GM12878 (cell line): ENCODE measurements around the gene BRME1. TPM values are rescaled to one million over a fixed set of nuclear protein-coding genes. Genes with fewer than 3 reads are reported as not detected.

Source experiments
- ATF7 ChIP-seq: fragments of 450-650 bp; IDR thresholded peaks from 2 replicates; pipeline ENCODE4 v1.6.1; 2016; ENCODE audit warnings: low read depth, mild to moderate bottlenecking
- CBX5 ChIP-seq: sonication (generic); IDR thresholded peaks from 2 replicates; pipeline ENCODE4 v1.6.1; 2016; ENCODE audit warnings: low read depth, moderate library complexity, mild to moderate bottlenecking, inconsistent platforms
- CHD1 ChIP-seq: IDR thresholded peaks from 2 replicates; pipeline ENCODE4 v1.6.1; 2012; ENCODE audit warnings: low read depth, low read length, improper control_type of control experiment
- ELK1 ChIP-seq: IDR thresholded peaks from 2 replicates; pipeline ENCODE4 v1.6.1; 2012; ENCODE audit warnings: low read depth, low read length, improper control_type of control experiment
- FOS ChIP-seq: IDR thresholded peaks from 3 replicates; pipeline ENCODE4 v1.6.1; 2011; ENCODE audit warnings: borderline replicate concordance; ENCODE audit not compliant: insufficient read length; ENCODE audit errors: extremely low read depth
- JUNB ChIP-seq: IDR thresholded peaks from 2 replicates; pipeline ENCODE4 v1.6.1; 2016; ENCODE audit warnings: antibody characterized with exemption, mild to moderate bottlenecking
- KLF5 ChIP-seq: fragments of 450-650 bp; IDR thresholded peaks from 2 replicates; pipeline ENCODE4 v1.6.1; 2014; ENCODE audit warnings: mild to moderate bottlenecking; ENCODE audit not compliant: partially characterized antibody
- MAX ChIP-seq: IDR thresholded peaks from 2 replicates; pipeline ENCODE4 v1.6.1; 2012; ENCODE audit warnings: low read depth, low read length, improper control_type of control experiment
- MTA3 ChIP-seq: IDR thresholded peaks from 2 replicates; pipeline ENCODE4 v1.6.1; 2012; ENCODE audit warnings: low read length, inconsistent platforms, borderline replicate concordance
- NFYB ChIP-seq: IDR thresholded peaks from 2 replicates; pipeline ENCODE4 v1.6.1; 2011; ENCODE audit warnings: low read depth, mild to moderate bottlenecking, low read length, improper control_type of control experiment, moderate library complexity; ENCODE audit not compliant: insufficient read depth
- NR2C1 ChIP-seq: fragments of 450-650 bp; IDR thresholded peaks from 2 replicates; pipeline ENCODE4 v1.6.1; 2017; ENCODE audit warnings: antibody characterized with exemption, mild to moderate bottlenecking, moderate library complexity
- RB1 ChIP-seq: fragments of 450-650 bp; formaldehyde crosslinking; IDR thresholded peaks from 2 replicates; pipeline ENCODE4 v1.6.1; 2017; ENCODE audit warnings: mild to moderate bottlenecking, borderline replicate concordance
- SKIL ChIP-seq: fragments of 450-650 bp; IDR thresholded peaks from 2 replicates; pipeline ENCODE4 v1.6.1; 2017; ENCODE audit warnings: mild to moderate bottlenecking, low read depth, inconsistent platforms; ENCODE audit not compliant: poor library complexity, severe bottlenecking
- USF1 ChIP-seq: IDR thresholded peaks from 2 replicates; pipeline ENCODE4 v1.6.1; 2011; ENCODE audit warnings: borderline replicate concordance, low read depth, mild to moderate bottlenecking, moderate library complexity, mixed read lengths, low read length; ENCODE audit not compliant: insufficient read depth; ENCODE audit errors: extremely low read length
- WRNIP1 ChIP-seq: IDR thresholded peaks from 2 replicates; pipeline ENCODE4 v1.6.1; 2011; ENCODE audit warnings: low read depth, low read length, improper control_type of control experiment, borderline replicate concordance
- ZNF274 ChIP-seq: IDR thresholded peaks from one replicate; pipeline ENCODE4 v1.8.0; 2011; ENCODE audit not compliant: insufficient read length, insufficient read depth
- polyA plus RNA-seq, 11 experiments: library from polyadenylated mRNA; depleted of rRNA in 4 of 11; unstranded in 6 of 11; stranded (reverse) in 5 of 11; fragments of >200 nt; fragmentation: Nextera tagmentation in 4 of 11; fragmentation: Illumina TruSeq in 1 of 11; extraction: Ambion mirVana in 4 of 11; extraction: Trizol in 1 of 11; gene quantifications; 1 replicate in 1 of 11; 2 replicates in 10 of 11; pipeline versions ENCODE4 v1.2.1 to v1.2.3, GENCODE V29; 2011 to 2016; ENCODE audit warnings: inconsistent platforms in 2 of 11, missing spikeins in 2 of 11, low read depth in 1 of 11
- total RNA-seq, 4 experiments: library from RNA; depleted of rRNA in 3 of 4; stranded (reverse); fragments of >200 nt in 3 of 4; fragmentation: Illumina TruSeq in 1 of 4; extraction: Trizol in 1 of 4; gene quantifications; 2 replicates each; pipeline versions ENCODE4 v1.2.1 to v1.2.3, GENCODE V29; 2013 to 2021
- TF ChIP-seq, protein P1 (sequence below): fragments of 450-650 bp; IDR thresholded peaks from 2 replicates; pipeline ENCODE4 v1.6.1; 2017; ENCODE audit warnings: mild to moderate bottlenecking, moderate library complexity
- TF ChIP-seq, protein P2 (sequence below): fragments of 450-650 bp; IDR thresholded peaks from 2 replicates; pipeline ENCODE4 v1.6.1; 2017; ENCODE audit warnings: mild to moderate bottlenecking

BRME1 gene
- total and polyA plus RNA-seq, 10 of the 15 experiments (the other 5 are each of a cell fraction or from before 2014, with no cell fraction given) = 0.07 to 2.2 (median 1.1) TPM; not detected in 1

- peak; percentile 84 for TF ChIP-seq SKIL
- TF ChIP-seq ZNF274 = no peak
- peak; percentile 94 for TF ChIP-seq JUNB
- TF ChIP-seq, protein P1, sequence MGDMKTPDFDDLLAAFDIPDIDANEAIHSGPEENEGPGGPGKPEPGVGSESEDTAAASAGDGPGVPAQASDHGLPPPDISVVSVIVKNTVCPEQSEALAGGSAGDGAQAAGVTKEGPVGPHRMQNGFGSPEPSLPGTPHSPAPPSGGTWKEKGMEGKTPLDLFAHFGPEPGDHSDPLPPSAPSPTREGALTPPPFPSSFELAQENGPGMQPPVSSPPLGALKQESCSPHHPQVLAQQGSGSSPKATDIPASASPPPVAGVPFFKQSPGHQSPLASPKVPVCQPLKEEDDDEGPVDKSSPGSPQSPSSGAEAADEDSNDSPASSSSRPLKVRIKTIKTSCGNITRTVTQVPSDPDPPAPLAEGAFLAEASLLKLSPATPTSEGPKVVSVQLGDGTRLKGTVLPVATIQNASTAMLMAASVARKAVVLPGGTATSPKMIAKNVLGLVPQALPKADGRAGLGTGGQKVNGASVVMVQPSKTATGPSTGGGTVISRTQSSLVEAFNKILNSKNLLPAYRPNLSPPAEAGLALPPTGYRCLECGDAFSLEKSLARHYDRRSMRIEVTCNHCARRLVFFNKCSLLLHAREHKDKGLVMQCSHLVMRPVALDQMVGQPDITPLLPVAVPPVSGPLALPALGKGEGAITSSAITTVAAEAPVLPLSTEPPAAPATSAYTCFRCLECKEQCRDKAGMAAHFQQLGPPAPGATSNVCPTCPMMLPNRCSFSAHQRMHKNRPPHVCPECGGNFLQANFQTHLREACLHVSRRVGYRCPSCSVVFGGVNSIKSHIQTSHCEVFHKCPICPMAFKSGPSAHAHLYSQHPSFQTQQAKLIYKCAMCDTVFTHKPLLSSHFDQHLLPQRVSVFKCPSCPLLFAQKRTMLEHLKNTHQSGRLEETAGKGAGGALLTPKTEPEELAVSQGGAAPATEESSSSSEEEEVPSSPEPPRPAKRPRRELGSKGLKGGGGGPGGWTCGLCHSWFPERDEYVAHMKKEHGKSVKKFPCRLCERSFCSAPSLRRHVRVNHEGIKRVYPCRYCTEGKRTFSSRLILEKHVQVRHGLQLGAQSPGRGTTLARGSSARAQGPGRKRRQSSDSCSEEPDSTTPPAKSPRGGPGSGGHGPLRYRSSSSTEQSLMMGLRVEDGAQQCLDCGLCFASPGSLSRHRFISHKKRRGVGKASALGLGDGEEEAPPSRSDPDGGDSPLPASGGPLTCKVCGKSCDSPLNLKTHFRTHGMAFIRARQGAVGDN = no peak; the same call in 1 of the 2 replicates
- TF ChIP-seq NFYB = no peak
- no peak for TF ChIP-seq FOS
- TF ChIP-seq WRNIP1 = no peak
- 0 out of 2 replicates have a peak, but pooled peaks have one; percentile 24 for TF ChIP-seq ELK1
- TF ChIP-seq RB1 = peak; percentile 84; the same call in 1 of the 2 replicates
- TF ChIP-seq USF1 = no peak
- TF ChIP-seq, protein P2, sequence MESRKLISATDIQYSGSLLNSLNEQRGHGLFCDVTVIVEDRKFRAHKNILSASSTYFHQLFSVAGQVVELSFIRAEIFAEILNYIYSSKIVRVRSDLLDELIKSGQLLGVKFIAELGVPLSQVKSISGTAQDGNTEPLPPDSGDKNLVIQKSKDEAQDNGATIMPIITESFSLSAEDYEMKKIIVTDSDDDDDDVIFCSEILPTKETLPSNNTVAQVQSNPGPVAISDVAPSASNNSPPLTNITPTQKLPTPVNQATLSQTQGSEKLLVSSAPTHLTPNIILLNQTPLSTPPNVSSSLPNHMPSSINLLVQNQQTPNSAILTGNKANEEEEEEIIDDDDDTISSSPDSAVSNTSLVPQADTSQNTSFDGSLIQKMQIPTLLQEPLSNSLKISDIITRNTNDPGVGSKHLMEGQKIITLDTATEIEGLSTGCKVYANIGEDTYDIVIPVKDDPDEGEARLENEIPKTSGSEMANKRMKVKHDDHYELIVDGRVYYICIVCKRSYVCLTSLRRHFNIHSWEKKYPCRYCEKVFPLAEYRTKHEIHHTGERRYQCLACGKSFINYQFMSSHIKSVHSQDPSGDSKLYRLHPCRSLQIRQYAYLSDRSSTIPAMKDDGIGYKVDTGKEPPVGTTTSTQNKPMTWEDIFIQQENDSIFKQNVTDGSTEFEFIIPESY = 0 out of 2 replicates have a peak, but pooled peaks have one; percentile 6
- no peak for TF ChIP-seq CHD1
- peak; percentile 85 for TF ChIP-seq ATF7
- 0 out of 2 replicates have a peak, but pooled peaks have one; percentile 78 for TF ChIP-seq MTA3
- TF ChIP-seq NR2C1 = no peak
- TF ChIP-seq CBX5 = 0 out of 2 replicates have a peak, but pooled peaks have one; percentile 70
- no peak for TF ChIP-seq MAX
- no peak for TF ChIP-seq KLF5
Measured at GRCh38 chr19:13861714-13862531, 44.0 kb downstream of the BRME1 start (continued).
